ENCODE data around the gene CSAG2. TPM values are rescaled to one million over a fixed set of nuclear protein-coding genes. Genes with fewer than 3 reads are reported as not detected.
"Not testable (repeated sequence)": the region's sequence is repeated elsewhere in the genome, so short reads cannot be mapped to it uniquely, and the experiment has no call there.

Gene CSAG2
- total RNA-seq, 1 donor from 2014 or later: not detected

DNA sequence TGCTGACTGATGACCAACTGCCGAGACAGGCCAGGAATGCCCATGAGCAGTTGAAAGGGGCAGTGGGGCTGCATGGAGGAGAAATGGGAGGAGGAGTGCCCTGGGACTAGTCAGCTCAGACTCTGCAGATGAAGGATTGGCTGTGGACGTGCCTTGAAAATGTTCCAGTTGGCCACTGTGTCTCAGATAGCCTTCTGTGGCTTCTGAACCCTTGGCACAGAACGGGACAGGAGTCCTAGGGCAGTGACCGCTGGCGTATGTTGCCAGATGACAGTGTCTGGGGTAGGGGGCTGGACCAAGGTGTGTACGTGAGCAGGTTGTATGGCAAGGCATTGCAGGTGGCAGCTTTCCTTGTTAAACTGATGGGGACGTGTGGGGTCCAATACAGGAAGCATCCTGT lies 2.6 kb downstream of the CSAG2 start:
- H3K36me3 Mint-ChIP-seq (ENCODE audit: low read depth); H3K4me3 Mint-ChIP-seq; DNase-seq; H3K9me3 Mint-ChIP-seq; H3K4me1 Mint-ChIP-seq; intact Hi-C loops (cut with micrococcal nuclease); H3K27me3 Mint-ChIP-seq; H3K27ac Mint-ChIP-seq: not testable (repeated sequence)

GRCh38 chrX:152700390-152700789 lies 8.7 kb downstream of the CSAG2 start:
- H3K9me3 Mint-ChIP-seq; H3K36me3 Mint-ChIP-seq (ENCODE audit: low read depth); H3K27ac Mint-ChIP-seq; intact Hi-C loops (cut with micrococcal nuclease); H3K4me1 Mint-ChIP-seq; H3K4me3 Mint-ChIP-seq; H3K27me3 Mint-ChIP-seq: not testable (repeated sequence)
- DNase-seq: peak; percentile 10

- H3K4me3 Mint-ChIP-seq; H3K36me3 Mint-ChIP-seq (ENCODE audit: low read depth); DNase-seq; intact Hi-C loops (cut with micrococcal nuclease); H3K27me3 Mint-ChIP-seq; H3K9me3 Mint-ChIP-seq; H3K4me1 Mint-ChIP-seq; H3K27ac Mint-ChIP-seq: not testable (repeated sequence)
These were observed 10.8 kb downstream of the CSAG2 start, which contains the start of gene MAGEA3 for GRCh38 chrX:152697952-152698931. Gene MAGEA3, plus strand, starts transcription at chrX:152698794. Its CDS starts 2,039 bp downstream, at chrX:152700833.

GRCh38 chrX:152681012-152681411 lies 28.1 kb downstream of the CSAG2 start:
- H3K27me3 Mint-ChIP-seq, H3K4me3 Mint-ChIP-seq: not testable (repeated sequence)

GRCh38 chrX:152674652-152675051 lies 34.4 kb downstream of the CSAG2 start:
- DNase-seq; intact Hi-C loops (cut with micrococcal nuclease); H3K27me3 Mint-ChIP-seq; H3K4me3 Mint-ChIP-seq; H3K9me3 Mint-ChIP-seq; H3K27ac Mint-ChIP-seq; H3K36me3 Mint-ChIP-seq (ENCODE audit: low read depth); H3K4me1 Mint-ChIP-seq: not testable (repeated sequence)

More at GRCh38 chrX:152681012-152681411, 28.1 kb downstream of the CSAG2 start:
- H3K9me3 Mint-ChIP-seq; H3K4me1 Mint-ChIP-seq; H3K36me3 Mint-ChIP-seq (ENCODE audit: low read depth); DNase-seq; H3K27ac Mint-ChIP-seq; intact Hi-C loops (cut with micrococcal nuclease): not testable (repeated sequence)

DNA sequence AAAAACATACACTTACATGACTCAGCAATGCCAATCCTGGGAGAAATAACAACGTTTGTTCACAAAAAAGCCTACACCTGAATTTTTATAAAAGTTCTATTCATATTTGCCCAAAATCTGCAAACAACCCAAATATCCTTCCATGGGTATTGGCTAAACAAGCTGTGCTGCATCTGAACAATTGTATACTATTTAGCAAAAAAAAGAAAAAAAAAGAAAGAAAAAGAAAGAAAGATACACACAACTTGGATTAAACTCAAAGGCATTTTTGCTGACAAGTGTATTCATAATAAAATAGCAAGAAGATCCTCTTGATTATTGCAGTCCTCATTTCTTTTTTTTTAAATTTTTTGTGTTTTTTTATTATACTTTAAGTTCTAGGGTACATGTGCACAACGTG lies 34.9 kb downstream of the CSAG2 start:
- no peaks in the 10 kb centered on the region for H3K4me1 Mint-ChIP-seq
- DNase-seq: no peak
- no peaks in the 10 kb centered on the region for H3K36me3 Mint-ChIP-seq (ENCODE audit: low read depth)
- intact Hi-C loops (cut with micrococcal nuclease): no loop called here
- no peaks in the 10 kb centered on the region for H3K9me3 Mint-ChIP-seq
- H3K27ac Mint-ChIP-seq: no peak overlapping the region
- no peak overlapping the region for H3K4me3 Mint-ChIP-seq
- H3K27me3 Mint-ChIP-seq: peaks cover 7% of the 10 kb centered on the region

- Mint-ChIP-seq H3K36me3 (ENCODE audit: low read depth) (no peaks in the 10 kb centered on the region), H3K9me3 (no peaks in the 10 kb centered on the region), H3K4me1 (no peaks in the 10 kb centered on the region), H3K27ac (no peak overlapping the region), H3K4me3 (no peak overlapping the region), H3K27me3 (no peaks in the 10 kb centered on the region)
- intact Hi-C loops (cut with micrococcal nuclease): no loop called here
- no peak for DNase-seq
These were observed 46.0 kb downstream of the CSAG2 start for GRCh38 chrX:152663086-152663485.

DNA sequence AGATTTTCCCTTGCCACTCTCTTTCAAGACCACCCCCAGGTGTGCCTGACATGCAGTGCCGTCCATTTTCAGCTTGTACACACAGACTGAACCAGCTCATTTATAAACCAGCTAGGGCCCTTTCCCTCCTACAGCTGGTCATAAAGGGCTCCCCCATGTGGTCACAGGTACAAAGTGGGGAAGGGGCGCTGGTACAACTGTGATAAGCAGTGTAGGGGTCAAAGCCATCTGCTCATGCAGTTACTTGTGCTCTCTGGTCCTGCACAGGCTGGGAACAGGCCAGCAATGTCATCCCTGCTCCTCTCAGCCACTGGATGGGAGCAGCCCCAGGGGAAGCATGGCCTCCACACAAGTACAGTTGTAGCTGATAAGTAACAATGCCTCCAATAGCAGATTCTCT lies 50.8 kb downstream of the CSAG2 start:
- DNase-seq: no peak
- intact Hi-C loops (cut with micrococcal nuclease): no loop called here
- Mint-ChIP-seq H3K27ac (no peak overlapping the region), H3K9me3 (no peaks in the 10 kb centered on the region), H3K4me1 (no peaks in the 10 kb centered on the region), H3K27me3 (no peaks in the 10 kb centered on the region), H3K36me3 (ENCODE audit: low read depth) (no peaks in the 10 kb centered on the region), H3K4me3 (no peak overlapping the region)

Other genes with a start within 250 kb of the CSAG2 start
- 0.05 TPM in 1 of 2 replicates, not detected in the other for gene GABRQ, start 71.4 kb downstream of the CSAG2 start, total RNA-seq
- not detected in 2 replicates for gene MAGEA3, start 10.5 kb downstream of the CSAG2 start, total RNA-seq
- gene MAGEA2B, start 5.4 kb upstream of the CSAG2 start, total RNA-seq: not detected in 2 replicates
- gene CSAG1, start 24.4 kb upstream of the CSAG2 start, total RNA-seq: not detected in 2 replicates
- gene MAGEA12, start 24.5 kb upstream of the CSAG2 start, total RNA-seq: not detected in 2 replicates
- not detected in 2 replicates for gene MAGEA2, start 44.6 kb upstream of the CSAG2 start, total RNA-seq
- 0.80 and 1.1 TPM in 2 replicates for gene CSAG3, start 49.9 kb upstream of the CSAG2 start, total RNA-seq
- gene MAGEA6, start 60.4 kb upstream of the CSAG2 start, total RNA-seq: not detected in 2 replicates
- gene CETN2, start 121.5 kb upstream of the CSAG2 start, total RNA-seq: 11.3 and 12.4 TPM in 2 replicates
- gene NSDHL, start 121.8 kb upstream of the CSAG2 start, total RNA-seq: 22.3 and 23.4 TPM in 2 replicates
- gene ZNF185, start 188.8 kb upstream of the CSAG2 start, total RNA-seq: 0.43 and 1.0 TPM in 2 replicates